HTERT RPE-1 (cell line): ENCODE data around the gene PAIP1.
"Not testable (repeated sequence)": the region's sequence is repeated elsewhere in the genome, so short reads cannot be mapped to it uniquely, and the experiment has no call there.

Source experiments
- in situ Hi-C: fragments of 300-500 bp; cut with MboI; formaldehyde crosslinking; loops from 4 replicates; pipeline ENCODE4 v1.14.3; 2020; ENCODE audit warnings: low sequenced_read_pairs

PAIP1 gene, protein sequence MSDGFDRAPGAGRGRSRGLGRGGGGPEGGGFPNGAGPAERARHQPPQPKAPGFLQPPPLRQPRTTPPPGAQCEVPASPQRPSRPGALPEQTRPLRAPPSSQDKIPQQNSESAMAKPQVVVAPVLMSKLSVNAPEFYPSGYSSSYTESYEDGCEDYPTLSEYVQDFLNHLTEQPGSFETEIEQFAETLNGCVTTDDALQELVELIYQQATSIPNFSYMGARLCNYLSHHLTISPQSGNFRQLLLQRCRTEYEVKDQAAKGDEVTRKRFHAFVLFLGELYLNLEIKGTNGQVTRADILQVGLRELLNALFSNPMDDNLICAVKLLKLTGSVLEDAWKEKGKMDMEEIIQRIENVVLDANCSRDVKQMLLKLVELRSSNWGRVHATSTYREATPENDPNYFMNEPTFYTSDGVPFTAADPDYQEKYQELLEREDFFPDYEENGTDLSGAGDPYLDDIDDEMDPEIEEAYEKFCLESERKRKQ

DNA sequence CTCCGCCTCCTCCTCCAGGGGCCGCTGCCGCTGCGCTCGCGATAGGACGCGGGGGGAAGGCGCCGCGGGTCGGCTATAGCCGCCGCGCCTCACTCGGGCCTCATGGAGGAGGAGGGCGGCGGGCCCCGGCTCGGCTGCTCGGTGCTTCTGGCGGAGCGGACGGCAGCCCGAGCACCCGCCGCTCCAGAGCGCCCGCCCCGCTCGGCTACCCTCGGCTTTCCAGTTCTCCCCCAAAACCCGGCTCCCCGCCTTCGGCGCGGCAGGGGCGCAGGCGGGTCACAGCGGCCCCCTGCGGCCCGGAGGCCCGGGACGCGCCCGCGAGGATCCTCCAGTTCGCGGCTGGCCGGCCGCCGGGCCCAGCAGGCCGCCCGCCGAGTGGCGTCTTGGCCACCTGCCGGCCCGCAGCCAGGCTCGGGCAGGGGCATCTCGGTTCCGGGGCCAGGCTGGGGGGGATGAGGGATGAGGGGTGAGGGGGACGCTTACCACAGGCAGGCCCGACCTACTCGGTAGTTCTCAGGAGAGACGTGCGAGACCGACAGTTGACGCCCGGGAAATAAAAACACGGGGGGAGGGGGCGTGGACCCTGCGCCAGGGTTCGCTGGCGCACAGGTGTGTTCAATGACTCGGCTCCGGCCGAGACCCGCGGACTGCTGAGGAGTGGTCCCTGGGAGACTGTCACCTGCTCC lies at the start of gene PAIP1:
Gene PAIP1 (minus strand): TSS at position 221 of the 686 bp plus-strand sequence. CDS start 231 bp downstream, outside the sequence.
- in situ Hi-C loops = no loop called here

DNA sequence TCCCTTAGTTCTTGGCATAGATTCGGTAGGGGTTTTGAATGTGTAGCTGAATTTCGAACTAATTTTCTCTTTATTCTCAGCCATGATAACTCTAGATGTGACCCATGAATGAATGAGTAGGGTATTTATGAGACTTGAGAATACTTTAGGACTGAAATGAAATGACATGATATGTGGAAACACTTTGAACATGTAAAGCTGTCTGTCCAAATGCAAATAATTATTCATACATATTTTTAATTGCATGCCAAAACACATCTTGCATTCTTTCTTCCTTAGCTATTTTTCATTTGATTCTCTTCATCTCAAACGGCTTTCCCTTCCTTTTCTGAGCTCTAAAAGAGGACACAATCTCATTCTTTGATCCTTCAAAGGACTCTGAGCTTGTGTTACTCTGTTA lies 49.5 kb upstream of the PAIP1 start:
- in situ Hi-C loops = no loop called here

DNA sequence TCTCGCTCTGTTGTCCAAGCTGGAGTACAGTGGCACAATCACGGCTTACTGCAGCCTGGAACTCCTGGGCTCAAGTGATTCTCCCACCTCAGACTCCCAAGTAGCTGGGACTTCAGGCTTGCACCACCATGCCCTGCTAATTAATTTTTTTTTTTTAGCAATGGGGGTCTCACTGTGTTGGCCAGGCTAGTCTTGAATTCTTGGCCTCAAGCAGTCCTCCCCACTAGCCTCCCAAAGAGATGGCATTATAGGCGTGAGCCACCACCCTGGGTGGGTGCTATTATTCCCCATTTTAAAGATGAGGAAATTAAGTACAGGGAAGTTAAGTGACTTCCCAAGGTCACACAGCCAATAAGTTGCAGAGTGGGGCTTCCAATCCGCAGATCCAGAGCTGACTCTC lies 47.8 kb upstream of the PAIP1 start:
- in situ Hi-C loops = no loop called here

DNA sequence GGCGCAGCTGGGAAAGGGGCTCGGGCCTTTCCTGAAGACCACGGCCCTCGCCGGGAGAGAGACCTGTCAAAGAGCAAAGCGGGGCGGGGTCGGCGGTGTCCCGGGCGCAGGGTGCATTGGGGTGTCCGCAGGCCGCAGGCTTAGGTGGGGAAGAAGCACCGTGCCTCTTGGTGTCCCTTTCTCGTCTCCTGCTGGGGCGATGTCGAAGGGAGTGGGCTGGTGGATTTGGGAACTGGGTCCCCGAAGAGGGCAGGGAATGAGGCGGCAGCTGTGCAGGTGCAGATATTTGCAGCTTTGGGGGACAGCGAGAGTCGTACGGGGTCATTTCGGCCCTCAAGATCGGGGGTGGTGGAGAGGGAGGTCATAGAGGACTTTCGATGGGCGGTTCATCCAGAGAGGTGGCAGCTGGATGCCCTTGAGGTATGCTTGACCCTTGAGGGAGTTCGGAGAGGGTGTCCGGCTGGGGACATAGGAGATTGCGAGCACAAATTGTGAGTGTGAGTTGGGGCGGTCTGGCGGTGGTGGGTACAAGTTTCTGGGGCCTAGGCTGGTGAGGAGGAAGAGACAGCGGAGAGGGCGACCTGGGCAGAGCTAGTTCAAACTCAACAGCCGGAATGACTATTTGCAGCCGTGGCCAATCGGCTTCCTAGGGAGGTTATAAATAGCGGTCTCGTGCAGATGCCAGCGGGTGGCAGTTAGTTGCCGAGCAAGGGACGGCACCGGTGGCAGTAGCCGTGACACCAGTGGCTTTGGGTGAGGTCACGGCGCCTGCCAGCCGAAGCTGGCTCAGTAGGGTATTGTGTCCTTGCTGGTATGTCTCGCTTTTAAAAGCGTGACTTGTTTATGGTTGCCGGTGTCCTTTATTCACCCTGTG lies 46.7 kb upstream of the PAIP1 start:
- in situ Hi-C loops = no loop called here

DNA sequence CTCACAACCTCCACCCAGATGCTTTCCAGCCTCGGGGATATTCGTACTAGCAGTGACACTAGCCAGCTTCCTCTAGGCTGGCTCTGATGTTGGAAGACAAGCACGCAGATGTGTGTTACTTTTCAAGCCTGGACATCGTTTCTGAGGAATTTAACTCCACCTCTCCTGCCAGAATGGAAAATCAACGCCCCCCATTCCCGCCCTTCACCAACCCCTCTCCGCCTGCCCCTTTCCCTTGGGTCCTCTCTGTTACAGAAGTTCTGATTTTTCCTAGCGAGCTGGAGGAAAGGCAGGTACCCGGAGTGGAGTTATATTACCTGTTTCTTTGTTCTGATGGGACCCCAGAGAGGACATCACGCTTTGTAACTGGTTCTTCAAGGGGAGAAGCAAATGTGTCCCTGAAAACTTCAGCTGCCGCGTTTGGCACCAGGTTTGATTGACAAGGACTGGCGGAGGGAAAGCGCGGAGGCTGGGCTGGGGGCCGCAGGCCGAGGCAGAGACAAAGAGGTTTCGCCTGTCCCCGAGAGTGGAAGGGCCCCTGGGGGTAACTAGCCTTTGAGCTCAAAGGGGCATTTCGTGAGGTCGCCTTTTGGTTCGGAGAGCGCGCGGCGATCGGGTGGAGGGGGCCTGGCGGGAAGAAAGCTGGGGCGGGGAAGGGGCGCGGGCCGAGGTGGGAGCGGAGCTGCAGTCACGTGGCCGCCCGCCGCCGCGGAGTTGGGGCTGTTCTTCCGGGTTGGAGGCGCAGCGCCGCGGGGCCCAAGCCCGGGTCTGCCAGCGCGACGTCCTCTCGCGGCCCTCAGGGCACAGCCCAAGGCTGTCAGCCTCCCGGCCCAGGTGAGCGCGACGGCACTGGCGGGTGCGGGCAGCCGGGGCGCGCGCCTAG lies 45.8 kb upstream of the PAIP1 start, which contains the start of gene NNT:
Gene NNT (plus strand): TSS at position 720 of the 883 bp plus-strand sequence. CDS start 6,016 bp downstream, outside the sequence.
- in situ Hi-C loops = no loop called here

DNA sequence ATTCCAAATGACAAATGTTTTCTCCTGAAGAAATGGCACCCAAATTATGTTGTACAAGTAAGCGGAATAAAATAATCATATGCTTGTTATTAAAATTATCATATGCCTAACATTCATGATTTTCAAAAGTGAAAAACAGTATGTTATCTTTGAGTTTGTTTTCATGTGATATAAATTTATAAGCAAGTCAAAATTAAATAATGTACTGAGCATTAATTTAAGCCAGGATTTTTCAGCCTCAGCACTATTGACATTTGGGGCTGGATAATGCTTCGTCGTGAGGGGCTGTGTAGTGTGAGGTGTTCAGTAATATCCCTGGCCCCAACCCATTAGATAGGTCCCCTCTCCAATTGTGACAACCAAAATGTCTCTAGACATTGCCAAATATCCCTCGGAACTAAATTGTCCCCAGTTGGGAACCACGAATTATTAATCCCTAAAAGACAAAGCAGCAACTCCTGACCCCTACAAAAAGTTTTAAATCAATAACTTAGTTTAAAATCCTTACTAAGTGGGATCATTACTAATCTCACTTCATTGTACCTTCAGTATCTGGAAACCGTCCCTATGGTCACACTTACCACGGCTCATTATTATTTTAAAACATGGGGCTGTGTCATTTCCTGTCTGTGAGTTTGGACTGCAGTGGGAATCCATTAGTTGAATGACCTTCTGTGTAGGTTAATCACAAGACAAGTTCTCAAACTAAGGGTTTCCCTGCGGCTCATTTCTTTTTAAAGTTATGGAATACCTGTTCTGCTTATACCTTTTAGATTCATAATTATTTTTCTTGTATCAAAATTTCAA lies 44.8 kb upstream of the PAIP1 start:
- in situ Hi-C loops = no loop called here

DNA sequence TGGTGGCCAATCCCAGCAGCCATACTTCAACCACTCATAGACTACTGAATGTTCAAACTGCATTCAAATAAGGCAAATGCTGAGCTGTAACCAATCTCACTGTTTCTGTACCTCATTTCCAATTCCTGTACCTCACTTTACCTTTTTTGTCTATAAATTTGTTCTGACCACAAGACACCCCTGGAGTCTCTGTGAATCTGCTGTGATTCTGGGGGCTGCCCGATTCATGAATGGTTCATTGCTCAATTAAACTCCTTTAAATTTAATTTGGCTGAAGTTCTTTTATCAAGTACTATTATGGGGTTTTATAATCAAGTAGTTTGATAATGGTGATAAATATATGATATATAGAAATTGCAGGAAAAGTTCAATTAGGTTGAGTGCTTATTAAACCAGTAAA lies 42.0 kb upstream of the PAIP1 start:
- in situ Hi-C loops = not testable (repeated sequence)

DNA sequence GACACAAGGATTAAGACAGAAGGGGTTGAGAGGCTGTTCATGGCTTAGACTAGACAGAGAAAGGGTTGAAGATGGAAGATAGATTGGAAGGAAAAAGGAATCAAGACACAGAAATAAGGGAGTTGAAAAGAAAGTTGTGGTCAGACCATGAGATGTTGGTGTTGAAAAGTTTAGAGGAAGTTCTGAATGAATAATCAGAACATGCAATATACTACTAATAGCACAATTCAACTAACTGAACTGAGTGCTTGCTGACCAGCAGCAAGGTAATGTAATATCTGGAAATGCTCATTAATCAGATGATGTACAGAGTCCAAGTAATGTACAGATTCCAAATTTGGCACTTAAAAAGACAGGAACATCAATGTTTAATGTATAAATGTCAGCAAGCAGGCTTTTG lies 35.5 kb upstream of the PAIP1 start:
- in situ Hi-C loops = no loop called here

DNA sequence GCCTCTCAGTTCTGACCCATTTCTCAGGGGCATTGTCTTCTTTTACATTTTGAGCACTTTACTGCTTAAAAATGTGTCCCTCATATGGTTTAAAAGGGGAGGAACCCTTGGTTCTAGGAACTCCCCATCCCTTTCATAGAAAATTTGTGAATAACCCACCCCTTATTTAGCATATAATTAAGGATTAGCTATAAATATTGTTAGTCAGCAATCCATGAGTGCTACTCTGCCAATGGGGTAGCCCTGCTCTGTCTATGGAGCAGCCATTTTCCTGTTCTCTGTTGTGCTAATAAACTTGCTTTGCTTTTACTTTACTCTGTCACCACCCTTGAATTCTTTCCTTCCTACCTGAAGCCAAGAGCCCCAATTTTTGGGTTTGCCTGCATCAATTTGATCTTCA lies 33.8 kb upstream of the PAIP1 start:
- in situ Hi-C loops = no loop called here

DNA sequence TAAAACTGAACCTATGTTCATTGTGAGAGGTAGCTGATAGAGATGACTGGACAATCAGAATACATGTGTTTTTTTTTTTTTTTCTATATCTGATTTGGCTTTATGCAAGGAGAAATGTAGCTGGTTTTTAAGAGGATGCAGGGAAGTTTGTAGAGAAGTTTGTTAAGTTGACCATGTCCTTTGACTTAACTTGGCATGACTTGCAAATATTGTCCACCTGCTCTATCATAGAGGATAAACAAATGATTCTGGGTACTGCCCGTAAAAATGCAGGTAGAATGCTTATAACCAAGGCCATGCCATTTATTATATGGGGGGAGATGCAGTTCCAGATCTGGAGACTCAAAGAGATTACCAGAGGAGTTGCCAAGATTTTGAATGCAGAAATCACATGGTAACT lies 32.4 kb upstream of the PAIP1 start:
- in situ Hi-C loops = no loop called here

DNA sequence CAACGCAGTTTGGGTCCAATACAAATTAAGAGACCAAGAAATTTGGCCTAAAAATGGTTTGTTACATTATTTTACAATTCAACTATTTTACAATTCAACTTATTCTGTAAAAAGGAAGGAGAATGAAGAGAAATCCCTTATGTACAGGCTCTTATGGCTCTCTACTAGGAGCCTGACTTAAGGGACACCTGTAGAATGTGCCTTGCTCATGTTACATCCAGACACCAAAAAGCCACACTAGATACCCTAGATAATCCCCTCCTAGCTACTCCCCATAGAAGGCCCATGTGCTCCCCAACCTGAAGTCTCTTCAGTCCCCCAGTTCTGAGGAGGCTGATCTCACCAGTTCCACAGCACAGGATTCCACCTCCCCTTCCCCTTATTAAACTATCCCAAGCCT lies 32.0 kb upstream of the PAIP1 start:
- in situ Hi-C loops = no loop called here

DNA sequence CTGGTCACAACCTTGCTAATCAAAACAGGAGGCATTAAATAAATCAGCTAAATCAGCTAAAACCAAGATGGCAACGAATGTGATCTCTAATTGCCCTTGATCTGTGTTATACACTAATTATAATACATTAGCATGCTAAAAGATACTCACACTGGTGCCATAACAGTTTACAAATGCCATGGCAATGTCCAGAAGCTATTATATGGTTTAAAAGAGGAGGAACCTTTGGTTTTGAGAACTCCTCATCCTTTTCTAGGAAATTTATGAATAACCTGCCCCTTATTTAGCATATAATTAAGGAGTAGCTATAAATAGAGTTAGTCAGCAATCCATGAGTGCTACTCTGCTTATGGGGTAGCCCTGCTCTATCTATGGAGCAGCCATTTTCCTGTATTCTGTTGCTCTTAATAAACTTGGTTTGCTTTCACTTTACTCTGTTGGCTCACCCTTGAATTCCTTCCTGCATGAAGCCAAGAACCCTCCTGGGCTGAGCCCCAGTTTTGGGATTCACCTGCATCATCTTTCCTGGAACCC lies 27.4 kb upstream of the PAIP1 start:
- in situ Hi-C loops = no loop called here

DNA sequence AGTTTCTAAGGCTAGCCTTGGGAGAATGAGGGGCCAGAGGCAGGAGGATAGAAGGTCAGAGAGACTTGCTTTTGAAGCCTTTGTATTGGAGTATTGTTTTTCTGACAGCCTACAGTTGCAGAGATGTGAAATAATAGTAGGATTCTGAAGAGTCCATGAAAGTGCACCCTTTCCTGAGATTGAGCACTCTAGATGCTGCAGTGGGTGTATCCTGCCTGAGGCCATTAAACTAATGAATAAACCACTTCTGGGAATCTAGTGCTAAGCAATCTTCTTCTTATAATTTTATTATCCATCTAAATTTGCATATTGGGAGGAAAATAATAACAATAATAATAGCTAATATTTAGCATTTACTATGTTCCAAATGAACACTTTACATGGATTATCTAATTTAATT lies 26.8 kb upstream of the PAIP1 start:
- in situ Hi-C loops = no loop called here

DNA sequence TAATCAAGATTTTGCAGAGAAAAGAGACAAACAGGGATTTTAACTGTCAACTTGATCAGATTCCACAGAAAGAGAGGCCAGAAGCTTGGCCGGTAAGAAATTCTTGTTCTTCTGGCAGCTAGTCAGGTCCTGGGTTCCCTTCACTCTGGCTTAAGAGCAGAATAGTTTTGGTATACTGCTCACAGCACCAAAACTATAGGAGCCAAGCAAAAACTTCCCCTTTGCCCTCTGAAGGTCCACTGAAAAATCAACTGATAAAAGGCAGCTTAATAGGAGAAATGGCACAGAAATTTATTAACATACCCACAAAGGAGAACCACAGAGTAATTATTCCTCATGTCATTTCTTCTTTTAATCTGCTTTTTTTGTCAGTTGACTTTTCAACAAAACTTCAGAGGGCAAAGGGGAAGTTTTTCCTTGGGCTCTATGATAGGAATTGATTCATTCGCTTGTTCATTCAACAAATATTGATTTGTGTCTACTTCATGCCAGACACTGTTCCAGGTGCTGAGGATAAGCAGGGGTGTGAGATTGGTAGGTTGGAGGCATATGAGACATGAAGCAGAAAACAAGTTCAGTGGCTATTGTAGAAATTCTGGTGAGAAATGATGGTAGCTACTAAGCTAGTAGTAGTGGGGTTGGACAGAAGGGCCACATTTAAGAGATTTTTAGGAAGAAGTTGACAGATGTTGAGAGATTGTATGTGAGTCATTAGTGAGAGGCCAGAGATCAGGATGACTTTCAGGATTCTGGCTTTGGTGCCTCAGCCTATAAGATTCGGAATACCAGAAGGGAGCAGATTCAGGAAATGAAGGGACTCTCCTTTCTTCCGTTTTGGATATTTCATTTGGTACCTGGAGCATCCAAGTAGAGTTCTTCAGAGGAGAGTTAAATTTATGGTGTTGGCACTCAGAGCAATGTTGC lies 25.5 kb upstream of the PAIP1 start:
- in situ Hi-C loops = no loop called here

DNA sequence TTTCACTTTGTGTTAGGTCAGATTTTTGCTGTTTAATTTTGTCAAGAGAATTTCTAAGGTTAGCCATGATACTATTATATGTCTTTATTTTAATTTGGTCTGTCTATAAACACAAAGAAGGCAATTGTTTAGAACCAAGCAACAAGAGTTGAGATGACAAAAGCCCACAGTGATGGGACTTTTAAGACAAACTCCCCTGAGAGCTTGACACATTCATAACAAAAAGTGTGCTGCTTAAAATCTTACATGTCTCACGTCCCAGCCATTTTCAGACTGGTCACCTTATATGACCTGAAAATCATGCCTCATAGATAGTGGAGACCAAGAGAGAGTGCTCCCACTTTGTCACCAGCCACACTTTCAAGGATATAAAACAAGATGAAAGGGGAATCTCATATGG lies 24.5 kb upstream of the PAIP1 start:
- in situ Hi-C loops = no loop called here

DNA sequence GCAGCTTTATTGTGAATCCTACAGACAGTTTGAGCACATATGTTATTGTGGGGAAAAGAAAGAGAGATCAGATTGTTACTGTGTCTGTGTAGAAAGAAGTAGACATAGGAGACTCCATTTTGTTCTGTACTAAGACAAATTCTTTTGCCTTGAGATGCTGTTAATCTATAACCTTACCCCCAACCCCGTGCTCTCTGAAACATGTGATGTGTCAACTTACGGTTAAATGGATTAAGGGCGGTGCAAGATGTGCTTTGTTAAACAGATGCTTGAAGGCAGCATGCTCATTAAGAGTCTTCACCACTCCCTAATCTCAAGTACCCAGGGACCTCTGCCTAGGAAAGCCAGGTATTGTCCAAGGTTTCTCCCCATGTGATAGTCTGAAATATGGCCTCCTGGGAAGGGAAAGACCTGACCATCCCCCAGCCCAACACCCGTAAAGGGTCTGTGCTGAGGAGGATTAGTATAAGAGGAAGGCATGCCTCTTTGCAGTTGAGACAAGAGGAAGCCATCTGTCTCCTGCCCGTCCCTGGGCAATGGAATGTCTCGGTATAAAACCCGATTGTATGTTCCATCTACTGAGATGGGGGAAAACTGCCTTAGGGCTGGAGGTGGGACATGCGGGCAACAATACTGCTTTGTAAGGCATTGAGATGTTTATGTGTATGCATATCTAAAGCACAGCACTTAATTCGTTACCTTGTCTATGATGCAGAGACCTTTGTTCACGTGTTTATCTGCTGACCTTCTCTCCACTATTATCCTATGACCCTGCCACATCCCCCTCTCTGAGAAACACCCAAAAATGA lies 23.7 kb upstream of the PAIP1 start:
- in situ Hi-C loops = not testable (repeated sequence)

DNA sequence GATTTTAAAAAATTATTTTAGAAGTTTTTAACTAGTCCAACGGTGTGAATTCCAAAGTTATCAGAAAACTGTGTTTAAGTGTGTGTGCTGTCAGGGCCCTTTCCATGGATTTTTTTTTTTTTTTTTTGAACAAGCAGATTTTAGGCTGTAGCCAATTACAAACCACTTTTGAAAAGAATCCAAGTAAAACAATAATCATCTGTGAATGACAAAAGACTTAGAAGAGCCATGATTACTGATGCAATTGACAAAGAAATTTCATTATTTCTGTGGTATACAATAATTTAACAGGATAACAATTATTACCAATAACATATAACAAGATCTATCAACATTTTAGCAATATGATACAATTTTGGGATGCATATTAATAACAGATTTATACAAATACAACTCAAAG lies 16.2 kb upstream of the PAIP1 start:
- in situ Hi-C loops = no loop called here
